HL-60/S4 treated with phorbol 12-myristate 13-acetate at 8.2 ng/mL for 4 days and 3 days (cell line): ENCODE results near the gene MMP3.
"Not testable (repeated sequence)": the region's sequence is repeated elsewhere in the genome, so short reads cannot be mapped to it uniquely, and the experiment has no call there.

Source experiments
- in situ Hi-C: fragments of 300-500 bp; cut with MboI; formaldehyde crosslinking; loops from 2 replicates; pipeline ENCODE4 v1.15.0; 2022; ENCODE audit warnings: low sequenced_read_pairs

Gene MMP3

DNA sequence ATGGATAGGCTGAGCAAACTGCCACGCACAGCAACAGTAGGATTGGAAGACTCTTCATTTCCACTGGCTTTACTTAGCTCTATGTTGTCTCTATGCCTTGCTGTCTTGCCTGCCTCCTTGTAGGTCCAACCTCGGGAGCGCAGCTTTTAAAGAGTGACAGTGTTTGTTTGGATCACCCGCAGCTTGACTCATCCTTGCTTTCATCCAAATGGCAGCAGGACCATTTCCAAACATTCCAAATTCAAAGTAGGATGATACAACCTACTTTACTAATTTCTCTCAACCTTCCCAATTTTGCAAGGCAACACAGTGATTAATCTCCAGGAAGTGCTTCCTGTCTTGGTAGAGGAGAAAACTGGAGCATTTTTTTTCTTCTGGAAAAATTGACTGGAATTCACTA, at the start of gene MMP3:
Gene MMP3 (minus strand): TSS at position 121 of the 400 bp plus-strand sequence. CDS start 63 bp downstream, at position 58.
- in situ Hi-C loops = no loop called here

DNA sequence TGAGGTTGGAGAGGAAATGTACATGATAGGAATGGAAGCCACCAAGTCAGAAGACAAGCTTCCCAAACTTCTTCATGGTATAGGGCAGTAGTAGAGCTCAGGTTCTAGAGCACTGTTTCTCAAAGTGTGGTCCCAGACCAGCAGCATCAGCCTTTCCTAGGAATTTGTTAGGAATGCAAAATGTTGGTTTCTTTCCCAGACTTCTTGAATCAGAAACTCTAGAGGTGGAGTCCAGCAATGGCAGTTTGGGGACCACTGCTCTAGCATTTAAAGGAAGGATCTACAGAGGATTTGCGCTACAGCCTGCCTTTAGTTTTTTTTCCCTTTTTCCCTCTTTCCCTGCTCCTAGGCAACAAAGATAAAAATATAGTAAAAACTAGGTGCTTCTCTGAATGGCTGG, 48.3 kb upstream of the MMP3 start:
- in situ Hi-C loops = no loop called here

DNA sequence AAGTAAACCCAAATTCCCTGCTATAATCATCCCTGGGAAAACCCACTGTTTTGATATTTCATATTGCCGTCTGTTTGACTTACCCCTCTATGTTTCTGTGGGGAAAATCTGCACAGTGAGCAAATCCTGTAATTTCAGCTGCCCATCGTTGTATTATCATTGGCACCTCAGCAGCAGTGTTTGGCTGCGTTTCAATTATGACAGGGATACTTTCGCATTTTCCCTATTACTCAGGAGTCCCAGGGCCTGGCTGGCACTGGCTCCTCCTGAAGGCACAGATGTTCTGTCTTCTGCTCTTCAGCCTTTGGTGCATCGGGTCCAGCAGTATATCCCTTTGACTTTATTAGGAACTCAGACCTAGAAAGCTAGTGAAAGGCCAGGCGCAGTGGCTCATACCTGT, 43.6 kb upstream of the MMP3 start:
- in situ Hi-C loops = no loop called here

DNA sequence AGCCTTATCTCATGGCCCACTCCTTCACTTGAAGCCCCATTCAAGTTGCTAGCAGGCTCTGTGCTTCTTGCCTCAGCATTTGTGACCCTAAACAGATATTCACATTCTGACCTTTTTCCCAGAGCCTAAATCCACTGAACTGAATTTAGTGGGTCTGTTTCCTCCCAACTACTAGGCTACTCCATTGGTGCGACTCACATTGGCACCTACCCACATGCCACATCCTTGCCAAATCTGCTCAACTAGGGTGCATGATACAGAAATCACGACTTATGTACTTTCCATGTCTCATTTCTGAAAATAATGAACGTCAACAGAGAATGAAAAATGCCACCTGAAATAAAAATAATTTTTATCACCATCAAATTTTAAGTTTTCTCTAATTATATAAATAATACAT, 39.7 kb upstream of the MMP3 start:
- in situ Hi-C loops = no loop called here

DNA sequence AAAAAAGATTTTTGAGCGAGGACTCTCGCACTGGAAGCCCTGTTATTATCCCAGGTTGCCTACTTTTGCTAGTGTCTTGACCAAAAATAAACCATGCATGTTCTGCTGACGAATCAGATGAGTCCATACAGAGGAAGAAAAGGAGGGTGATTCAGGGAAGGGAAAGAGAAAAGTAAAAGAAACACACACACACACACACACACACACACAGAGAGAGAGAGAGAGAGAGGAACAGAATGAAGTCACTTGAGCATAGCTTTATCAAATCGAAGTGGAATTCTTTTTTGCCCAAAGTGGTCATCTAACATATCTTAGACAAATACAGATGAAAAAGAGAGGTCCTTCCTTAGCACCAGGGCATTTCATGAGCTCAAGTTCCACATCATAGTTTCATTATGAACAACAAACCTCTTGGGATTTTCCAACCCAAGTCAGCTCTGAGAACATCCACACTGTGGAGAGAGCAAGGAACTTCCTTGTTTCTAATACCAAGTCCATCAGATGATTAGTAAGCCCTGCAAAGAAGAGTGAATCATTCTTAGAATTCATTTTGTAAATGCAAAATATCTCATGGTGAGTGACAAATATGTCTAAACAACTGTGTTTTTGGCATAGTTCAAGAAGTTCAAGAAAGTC, 39.1 kb upstream of the MMP3 start:
- in situ Hi-C loops = no loop called here

DNA sequence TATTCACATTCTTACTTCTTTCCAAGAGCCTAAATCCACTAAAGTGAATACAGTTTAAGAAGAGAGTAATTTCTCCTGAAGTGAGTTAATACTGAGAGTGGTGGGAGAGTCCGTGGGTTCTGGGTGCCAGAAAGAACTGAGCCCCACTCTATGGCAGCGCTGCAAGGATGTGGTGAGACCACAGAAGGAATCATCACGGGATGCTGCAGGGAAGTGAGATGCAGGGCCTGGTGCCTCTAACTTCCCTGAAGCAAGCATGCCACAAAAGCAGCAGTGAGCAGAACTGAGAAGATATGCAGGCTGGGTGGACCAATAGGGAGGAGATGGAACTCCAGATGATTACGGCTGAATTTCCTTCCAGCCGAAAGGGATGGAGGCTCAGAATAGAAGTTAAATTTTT, 36.4 kb upstream of the MMP3 start:
- in situ Hi-C loops = no loop called here

DNA sequence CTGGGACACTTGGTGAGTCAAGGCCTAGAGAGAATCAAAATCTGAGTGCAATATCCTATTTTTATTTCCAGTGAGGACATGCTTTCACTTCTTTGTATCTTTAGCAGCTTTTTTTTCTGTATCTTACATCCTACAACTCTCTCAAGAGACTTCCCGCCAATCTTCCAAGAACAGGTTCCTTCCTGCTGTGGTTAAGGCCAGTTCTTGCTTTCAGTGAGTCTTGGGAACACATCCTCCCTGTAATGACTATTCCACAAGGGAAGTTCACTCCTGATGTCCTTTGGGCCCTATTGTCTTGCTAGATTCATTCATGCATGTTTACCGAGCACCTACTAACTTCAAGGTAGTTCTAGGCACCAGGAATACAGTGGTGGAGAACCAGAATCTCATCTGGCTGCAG, 35.2 kb upstream of the MMP3 start:
- in situ Hi-C loops = no loop called here

DNA sequence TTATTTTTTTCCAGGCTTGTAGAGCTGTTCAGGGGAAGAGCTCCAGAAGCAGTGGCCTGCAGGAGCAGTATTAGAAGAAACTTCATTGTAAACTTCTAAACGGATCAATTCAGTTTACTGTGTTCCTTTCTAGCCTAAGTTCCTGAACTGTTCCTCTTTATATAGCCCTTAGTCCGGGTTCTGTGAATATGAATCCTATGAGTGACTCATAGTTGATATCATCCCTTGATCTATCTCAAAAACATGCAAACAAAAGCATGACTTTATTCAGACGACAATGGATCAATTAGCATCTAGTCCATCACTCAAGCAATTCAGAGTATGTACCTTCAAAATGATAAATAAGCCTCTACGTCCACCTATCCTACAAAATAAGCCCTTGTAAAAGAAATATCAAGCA, 31.4 kb upstream of the MMP3 start, which contains the start of gene MMP12:
Gene MMP12 (minus strand): TSS at position 131 of the 400 bp plus-strand sequence. CDS start 45 bp downstream, at position 86.
- in situ Hi-C loops = no loop called here

DNA sequence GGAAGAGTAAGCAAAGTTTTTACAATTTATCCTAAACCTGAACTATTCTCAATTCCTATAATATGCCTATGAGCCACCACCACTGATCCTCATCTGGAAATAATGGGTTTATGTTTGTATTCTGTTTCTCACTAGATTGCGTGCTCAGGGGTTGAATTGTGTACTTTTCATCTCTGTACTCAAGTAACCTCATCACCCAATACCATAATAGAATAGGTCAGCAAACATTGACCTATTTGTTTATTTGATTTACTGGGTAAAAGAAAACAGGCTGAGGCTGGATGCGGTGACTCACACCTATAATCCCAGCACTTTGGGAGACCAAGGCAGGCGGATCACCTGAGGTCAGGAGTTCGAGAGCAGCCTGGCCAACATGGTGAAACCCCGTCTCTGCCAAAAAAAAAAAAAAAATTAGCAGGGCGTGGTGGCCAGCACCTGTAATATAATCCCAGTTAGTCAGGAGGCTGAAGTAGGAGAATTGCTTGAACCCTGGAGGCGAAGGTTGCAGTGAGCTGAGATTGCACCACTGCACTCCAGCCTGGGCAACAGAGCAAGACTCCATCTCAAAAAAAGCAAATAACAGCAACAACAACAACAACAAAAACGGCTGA, 26.1 kb upstream of the MMP3 start:
- in situ Hi-C loops = not testable (repeated sequence)

DNA sequence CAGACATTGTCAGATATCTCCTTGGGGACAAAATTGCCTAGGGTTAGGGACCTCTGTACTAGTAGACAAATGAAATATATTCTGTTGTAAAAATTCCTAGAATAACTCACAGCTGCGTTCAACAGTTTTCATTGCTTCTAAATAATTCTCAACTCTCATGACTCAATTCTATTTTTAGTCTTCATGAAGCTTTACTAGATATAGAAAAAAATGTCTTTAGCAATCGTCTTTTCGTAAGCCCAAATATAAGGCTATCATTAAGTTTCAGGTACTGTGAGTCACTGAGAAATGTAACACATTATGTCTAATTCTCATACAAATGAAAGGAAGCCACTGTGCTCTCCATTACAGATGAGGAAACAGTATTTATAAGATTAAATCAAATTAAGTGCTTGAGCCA, 24.9 kb upstream of the MMP3 start:
- in situ Hi-C loops = no loop called here

DNA sequence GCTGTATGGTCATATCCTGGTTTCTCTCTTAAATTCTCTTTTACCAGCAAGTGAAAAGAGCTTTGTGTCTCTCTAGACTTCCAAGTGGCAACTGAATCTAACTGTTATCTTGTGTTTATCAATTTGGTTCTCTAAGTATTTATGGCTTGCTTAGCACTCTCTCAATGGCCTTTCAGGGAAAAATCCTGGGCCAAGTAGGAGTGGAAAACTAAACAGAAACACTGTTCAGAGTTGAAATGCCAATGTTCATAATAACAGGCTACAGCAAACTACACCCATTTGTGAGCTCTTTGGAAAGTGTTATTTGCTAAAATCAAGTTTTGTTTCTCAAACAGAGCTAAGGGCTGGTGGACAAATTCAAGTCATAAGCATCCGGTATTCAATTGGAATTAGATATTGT, 21.3 kb upstream of the MMP3 start:
- in situ Hi-C loops = no loop called here

DNA sequence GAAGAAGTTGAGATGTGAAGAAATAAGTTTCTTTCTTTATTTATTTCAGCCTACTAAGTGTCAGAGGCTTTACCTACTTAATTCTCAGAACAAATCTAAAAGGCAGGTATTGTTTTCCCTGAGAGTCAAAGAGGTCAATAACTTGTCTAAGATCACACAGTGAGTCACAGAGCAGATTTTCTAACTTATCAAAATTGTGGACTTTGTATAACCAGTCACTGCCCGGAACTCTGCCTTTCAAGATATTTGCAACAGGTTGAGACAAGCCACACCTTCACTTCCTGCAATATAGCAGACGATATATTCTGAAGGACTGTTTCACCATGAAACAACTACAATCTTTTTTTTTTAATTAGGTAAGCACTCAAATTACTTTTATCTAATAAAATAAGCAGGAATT, 10.5 kb upstream of the MMP3 start:
- in situ Hi-C loops = no loop called here

DNA sequence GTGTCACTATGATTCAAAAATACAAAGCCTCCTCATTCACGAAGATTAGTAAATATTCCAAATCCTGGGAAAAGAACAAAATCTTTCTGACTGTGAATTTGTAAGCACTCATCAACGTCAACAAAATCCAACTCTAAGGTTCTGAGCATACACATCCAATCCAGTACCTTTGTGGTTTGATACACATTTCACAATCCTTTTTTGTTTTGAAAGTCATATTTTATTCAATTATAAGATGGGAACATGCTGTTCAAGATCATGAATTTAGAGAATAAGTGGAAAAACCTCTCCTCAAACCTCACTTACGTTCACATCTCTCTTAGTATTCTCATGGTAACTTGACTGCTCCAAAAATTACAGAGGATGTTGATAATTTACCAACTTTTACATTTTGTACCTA, 9.6 kb upstream of the MMP3 start:
- in situ Hi-C loops = no loop called here

DNA sequence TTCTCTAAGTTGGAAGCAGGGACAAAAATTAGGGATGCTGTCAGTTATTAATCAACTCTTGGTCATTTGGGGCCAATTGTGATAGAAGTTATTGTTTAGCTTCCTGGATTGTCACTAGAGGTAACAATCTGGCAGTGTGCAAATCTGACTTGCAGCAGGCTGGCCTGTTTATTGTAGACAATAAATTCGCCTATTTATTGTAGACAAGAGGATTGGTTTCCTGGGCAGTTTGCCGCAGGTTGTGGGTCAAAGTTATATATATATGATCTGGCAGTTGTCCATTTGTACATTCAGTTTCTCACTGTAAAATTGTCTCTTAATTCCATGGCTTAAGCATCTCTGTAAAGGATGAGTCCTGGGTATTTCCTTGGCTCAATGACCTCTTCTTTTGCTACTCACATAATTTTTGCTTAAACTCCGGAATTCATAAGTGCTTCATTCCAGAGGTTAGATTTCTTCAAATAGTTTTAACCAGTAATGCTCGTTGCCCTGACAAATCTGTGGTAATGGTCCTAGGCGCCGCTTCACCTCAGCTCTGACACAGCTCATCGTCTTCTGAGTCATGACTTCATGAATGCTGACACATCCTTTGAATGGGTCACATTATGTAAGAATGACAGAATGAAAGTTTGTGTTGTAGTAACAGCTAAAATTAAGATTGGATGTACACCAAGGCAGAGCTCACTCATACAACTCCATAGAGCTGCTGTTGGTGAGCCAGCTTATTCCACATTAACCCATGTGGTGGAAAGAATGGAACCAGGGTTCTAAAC, 7.8 kb upstream of the MMP3 start:
- in situ Hi-C loops = no loop called here

DNA sequence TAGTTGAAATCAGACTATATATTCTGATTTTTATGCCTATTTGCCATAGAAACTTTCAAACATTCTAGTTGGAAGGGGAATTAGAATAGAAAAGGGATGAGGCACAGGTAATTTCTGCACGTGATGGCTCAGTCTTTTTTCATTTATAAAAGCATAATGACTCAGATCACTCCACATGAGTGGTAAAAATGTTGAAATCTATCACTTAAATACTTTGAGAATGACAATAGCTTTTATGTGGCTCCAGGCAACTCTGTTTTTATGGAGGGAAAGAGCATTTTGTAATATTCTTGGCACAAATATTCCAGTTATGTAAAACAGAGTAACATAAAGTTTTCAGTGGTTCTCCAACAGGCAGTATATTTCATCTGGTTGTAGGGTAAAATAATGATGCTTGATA, 5.9 kb upstream of the MMP3 start:
- in situ Hi-C loops = no loop called here

DNA sequence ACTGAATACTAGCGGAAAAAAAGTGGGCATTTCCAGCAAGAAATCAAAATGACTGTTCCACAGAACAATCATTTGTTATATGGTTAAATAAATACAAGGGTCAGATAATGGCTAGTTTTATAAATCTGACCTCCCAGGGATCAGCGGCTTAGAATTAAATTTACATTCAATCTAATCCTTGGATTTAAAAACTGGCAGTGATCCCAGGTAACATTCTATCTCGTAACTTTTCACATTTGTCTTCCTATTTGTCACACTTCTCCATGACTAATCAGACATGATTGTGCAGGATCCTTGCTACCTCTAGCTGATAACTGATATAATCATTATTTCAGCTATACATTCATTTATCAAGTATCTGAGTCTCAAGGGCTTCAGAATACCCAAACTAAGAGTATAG, 2.9 kb upstream of the MMP3 start:
- in situ Hi-C loops = no loop called here

DNA sequence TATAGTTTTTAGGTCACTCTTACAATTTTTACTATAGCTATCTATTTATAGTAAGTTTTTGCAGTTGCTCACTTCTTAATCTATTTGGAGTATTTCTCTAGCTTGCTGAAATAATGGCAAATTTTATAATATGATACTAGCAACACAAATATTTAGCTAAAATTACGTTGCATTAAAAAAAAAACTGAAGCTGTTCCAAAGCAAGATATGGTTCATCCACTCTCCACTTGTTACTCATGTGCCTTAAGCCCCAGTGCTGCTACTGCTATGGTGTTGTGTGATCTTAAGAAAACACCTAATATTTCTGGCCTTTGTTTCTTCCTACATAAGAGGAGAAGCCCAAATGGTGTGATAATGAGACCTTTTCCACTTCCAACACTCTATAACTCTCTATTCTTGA, 479 bp downstream of the MMP3 start:
- in situ Hi-C loops = no loop called here

DNA sequence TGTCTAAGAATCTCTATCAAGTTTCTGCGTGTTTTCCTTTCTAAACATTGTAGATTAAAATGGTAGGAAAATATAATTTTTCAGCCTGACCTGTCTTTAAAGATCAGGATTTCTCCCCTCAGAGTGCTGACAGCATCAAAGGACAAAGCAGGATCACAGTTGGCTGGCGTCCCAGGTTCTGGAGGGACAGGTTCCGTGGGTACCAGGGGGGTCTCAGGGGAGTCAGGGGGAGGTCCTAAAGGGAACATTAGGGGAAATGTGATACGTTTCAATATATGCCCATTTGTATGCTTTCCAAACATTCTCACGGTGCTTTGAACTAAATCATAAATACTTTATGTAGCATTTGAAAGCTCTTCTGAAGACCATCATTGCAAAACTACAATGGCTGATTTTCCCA, 3.4 kb downstream of the MMP3 start:
- in situ Hi-C loops = no loop called here

DNA sequence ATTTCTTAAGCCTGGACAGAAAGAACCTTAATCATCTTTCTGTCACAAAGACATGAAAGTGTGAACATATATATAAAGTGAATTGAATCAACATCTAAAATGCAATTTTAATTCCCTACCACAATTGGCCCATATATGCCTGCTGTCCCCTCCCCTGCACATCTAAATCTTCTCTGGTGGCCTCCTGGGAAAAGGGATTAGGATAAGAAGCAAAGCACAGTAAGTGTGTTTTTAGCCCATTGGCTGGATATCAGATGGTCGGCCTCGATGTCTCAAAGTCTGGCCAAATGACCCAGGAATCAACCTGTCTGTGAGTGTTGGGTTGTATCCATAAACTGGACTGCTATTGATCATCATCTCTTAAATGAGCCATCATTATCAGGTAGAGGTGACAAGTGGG, 5.8 kb downstream of the MMP3 start:
- in situ Hi-C loops = no loop called here

DNA sequence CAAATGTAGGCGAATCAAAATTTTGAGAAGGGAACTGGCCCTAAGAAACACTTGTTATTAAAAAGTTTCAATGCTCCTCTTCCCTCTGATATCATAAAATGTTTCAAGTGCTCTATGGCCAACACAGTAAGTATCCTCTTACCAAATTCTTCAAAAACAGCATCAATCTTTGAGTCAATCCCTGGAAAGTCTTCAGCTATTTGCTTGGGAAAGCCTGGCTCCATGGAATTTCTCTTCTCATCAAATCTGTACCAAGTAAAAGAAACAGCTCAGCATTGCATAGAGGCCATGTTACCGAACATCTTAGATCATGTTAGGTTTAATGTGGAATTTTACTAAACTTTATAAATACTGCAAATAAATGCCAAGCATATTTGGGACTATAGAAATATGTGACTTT, 6.3 kb downstream of the MMP3 start:
- in situ Hi-C loops = no loop called here

DNA sequence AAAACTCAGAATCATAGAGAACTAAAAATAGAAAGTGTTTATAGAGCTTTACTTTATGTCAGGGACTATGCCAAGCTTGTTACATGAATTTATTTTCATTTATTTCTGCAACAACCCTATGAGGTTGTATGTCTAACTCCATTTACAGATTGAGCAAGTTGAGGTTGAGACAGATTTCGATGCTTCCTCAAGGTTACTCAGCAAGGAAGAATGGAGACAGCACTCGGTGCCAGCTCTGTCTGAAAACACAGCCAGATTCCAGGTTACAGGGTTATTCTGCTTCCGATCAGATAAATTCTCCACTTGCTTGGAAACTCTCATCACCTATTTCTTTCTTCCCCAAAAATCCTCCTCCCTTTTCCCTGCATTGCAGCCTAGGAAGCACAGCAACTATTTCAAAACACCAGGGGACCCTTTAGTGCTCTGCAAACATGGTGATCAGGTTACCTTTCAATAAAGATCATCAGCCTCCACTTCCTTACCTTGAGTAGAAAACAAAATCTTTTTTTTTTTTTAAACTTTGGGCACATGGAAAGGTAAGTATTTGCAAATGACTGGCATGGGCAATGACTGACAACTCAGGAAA, 7.0 kb downstream of the MMP3 start:
- in situ Hi-C loops = no loop called here

DNA sequence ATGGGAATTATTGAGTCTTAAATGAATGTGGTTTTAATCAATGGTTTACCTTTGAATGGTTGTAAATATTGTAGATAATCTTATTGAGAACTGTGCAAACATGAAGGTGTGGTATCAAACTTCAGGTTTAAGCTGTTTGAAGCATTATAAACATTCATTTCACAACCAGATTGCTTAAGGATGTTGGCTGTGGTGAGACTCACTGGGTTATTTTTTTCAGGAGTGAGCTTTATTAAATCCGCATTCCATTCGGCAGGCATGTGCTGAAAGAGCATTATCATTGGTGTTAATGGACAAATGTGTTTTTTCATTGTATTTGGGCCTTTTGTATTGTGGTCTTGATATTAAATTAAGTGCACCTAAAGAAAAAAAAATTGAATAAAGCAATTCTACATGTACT, 9.7 kb downstream of the MMP3 start:
- in situ Hi-C loops = no loop called here
